ENCODE measurements around the gene ZNF845. TPM values are rescaled to one million over a fixed set of nuclear protein-coding genes. Genes with fewer than 3 reads are reported as not detected.
"Not testable (repeated sequence)": the region's sequence is repeated elsewhere in the genome, so short reads cannot be mapped to it uniquely, and the experiment has no call there.

The ZNF845 gene
- total and polyA plus RNA-seq, 10 of the 15 experiments (the other 5 are each of a cell fraction or from before 2014, with no cell fraction given): 0.58 to 8.2 (median 4.1) TPM

GRCh38 chr19:53301341-53301740 lies 32.2 kb upstream of the ZNF845 start:
- in situ Hi-C loops (cut with MboI); H3K4me1 ChIP-seq (ENCODE audit: control insufficient read depth, insufficient read depth, low read length); H3K27ac ChIP-seq (ENCODE audit: control insufficient read depth, insufficient read depth); FAIRE-seq; BruUV-seq (replicated peaks); H3K4me2 ChIP-seq (ENCODE audit: control insufficient read depth, insufficient read depth); POLR2A ChIA-PET; H3K9me3 ChIP-seq (replicated peaks; ENCODE audit: control insufficient read depth, insufficient read depth, low read length); ATAC-seq; H2AFZ ChIP-seq (ENCODE audit: control insufficient read depth, low read depth, low read length); RAD21 ChIA-PET (ENCODE audit: unreplicated experiment); intact Hi-C loops (cut with micrococcal nuclease; ENCODE audit: unreplicated experiment); H4K20me1 ChIP-seq (ENCODE audit: control insufficient read depth, insufficient read depth); H3K79me2 ChIP-seq (ENCODE audit: control insufficient read depth, insufficient read depth, low read length); SMC1A ChIA-PET (ENCODE audit: uncharacterized antibody, unreplicated experiment); H3K36me3 ChIP-seq (ENCODE audit: control insufficient read depth in 2 of 2, insufficient read depth in 2 of 2, low read length in 1 of 2); CTCF ChIA-PET; H3K27me3 ChIP-seq (replicated peaks in 1 of 2; ENCODE audit: control insufficient read depth in 2 of 2, insufficient read depth in 2 of 2, low read length in 1 of 2); DNase-seq (ENCODE audit: low read depth, low spot score); H3K4me3 ChIP-seq; H3K9ac ChIP-seq (ENCODE audit: control insufficient read depth, insufficient read depth, low read length): not testable (repeated sequence)
- no CpG with 5 or more reads among the region's 8 CpGs for WGBS (ENCODE audit: insufficient coverage, insufficient replicate concordance, low lambda C conversion rate, missing lambda C conversion rate)

DNA sequence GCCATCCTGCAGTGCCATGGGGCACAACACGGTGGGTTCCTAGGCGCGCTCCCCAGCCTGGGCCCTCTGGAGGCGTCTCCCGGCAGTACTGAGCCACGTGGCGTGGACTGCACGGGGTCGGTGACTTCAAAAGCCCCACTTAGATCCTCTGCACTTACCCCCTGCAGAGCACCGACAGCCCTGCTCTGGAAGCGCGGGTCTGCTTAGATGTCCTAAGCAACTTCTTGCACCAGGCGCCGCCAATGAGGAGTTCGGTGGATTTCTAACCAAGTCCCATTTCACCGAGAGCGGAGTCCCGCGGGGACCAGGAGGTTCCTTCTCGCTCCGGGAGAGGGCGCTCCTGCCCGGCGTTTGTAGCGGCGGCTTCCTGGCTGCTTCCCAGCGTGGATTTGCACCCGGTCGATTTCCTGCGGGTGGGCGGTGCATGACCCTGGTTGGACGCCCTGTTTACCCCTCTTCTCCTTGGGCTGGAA lies 25.2 kb upstream of the ZNF845 start:
- Histone ChIP-seq H3K9me3 (replicated peaks; ENCODE audit: control insufficient read depth, insufficient read depth, low read length) (no peaks in the 10 kb centered on the region; the same call in 1 of the 3 replicates), H3K9ac (ENCODE audit: control insufficient read depth, insufficient read depth, low read length) (no peak overlapping the region), H3K4me2 (ENCODE audit: control insufficient read depth, insufficient read depth) (no peak overlapping the region), H3K27ac (ENCODE audit: control insufficient read depth, insufficient read depth) (no peak overlapping the region), H3K36me3 (ENCODE audit: control insufficient read depth in 2 of 2, insufficient read depth in 2 of 2, low read length in 1 of 2) (no peaks in the 10 kb centered on the region), H3K4me1 (ENCODE audit: control insufficient read depth, insufficient read depth, low read length) (no peaks in the 10 kb centered on the region), H3K4me3 (no peak overlapping the region), H3K27me3 (replicated peaks in 1 of 2; ENCODE audit: control insufficient read depth in 2 of 2, insufficient read depth in 2 of 2, low read length in 1 of 2) (no peaks in the 10 kb centered on the region), H3K79me2 (ENCODE audit: control insufficient read depth, insufficient read depth, low read length) (no peaks in the 10 kb centered on the region), H4K20me1 (ENCODE audit: control insufficient read depth, insufficient read depth) (no peaks in the 10 kb centered on the region), H2AFZ (ENCODE audit: control insufficient read depth, low read depth, low read length) (no peak overlapping the region)
- DNase-seq (ENCODE audit: low read depth, low spot score): no peak
- ATAC-seq: no peak
- ChIA-PET SMC1A (ENCODE audit: uncharacterized antibody, unreplicated experiment) (no interaction called here), POLR2A (no interaction called here), RAD21 (ENCODE audit: unreplicated experiment) (no interaction called here), CTCF (no interaction called here)
- FAIRE-seq: no peak
- no TSS peak for BruUV-seq (replicated peaks)
- in situ Hi-C loops (cut with MboI): no loop called here
- intact Hi-C loops (cut with micrococcal nuclease; ENCODE audit: unreplicated experiment): no loop called here
- TF ChIP-seq, protein P1, sequence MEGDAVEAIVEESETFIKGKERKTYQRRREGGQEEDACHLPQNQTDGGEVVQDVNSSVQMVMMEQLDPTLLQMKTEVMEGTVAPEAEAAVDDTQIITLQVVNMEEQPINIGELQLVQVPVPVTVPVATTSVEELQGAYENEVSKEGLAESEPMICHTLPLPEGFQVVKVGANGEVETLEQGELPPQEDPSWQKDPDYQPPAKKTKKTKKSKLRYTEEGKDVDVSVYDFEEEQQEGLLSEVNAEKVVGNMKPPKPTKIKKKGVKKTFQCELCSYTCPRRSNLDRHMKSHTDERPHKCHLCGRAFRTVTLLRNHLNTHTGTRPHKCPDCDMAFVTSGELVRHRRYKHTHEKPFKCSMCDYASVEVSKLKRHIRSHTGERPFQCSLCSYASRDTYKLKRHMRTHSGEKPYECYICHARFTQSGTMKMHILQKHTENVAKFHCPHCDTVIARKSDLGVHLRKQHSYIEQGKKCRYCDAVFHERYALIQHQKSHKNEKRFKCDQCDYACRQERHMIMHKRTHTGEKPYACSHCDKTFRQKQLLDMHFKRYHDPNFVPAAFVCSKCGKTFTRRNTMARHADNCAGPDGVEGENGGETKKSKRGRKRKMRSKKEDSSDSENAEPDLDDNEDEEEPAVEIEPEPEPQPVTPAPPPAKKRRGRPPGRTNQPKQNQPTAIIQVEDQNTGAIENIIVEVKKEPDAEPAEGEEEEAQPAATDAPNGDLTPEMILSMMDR (IDR thresholded peaks at IDR 0.05 in 2 of 3, conservative IDR thresholded peaks at IDR 0.05 in 1 of 3; ENCODE audit: control insufficient read depth in 2 of 3, extremely low read depth in 1 of 3, insufficient read depth in 1 of 3, low read depth in 3 of 3, low read length in 3 of 3): 0 out of 6 replicates have a peak, but pooled peaks of 1 of the 3 experiments have one; percentile 8
- TF ChIP-seq STAT1 (conservative IDR thresholded peaks at IDR 0.05): no peak
- WGBS (ENCODE audit: insufficient coverage, insufficient replicate concordance, low lambda C conversion rate, missing lambda C conversion rate): 64% methylated on average over 13 of the region's 32 CpGs

Data from GM12878 (cell line).